GM21723 (cell line): ENCODE results near the gene ATP6V1G3.
"Not testable (repeated sequence)": the region's sequence is repeated elsewhere in the genome, so short reads cannot be mapped to it uniquely, and the experiment has no call there.

ENCODE experiments used
- ATAC-seq: cut with Tn5 transposase; IDR thresholded peaks from one replicate; pipeline ENCODE4 v1.9.1; 2021; ENCODE audit warnings: mild to moderate bottlenecking, moderate library complexity; ENCODE audit not compliant: unreplicated experiment

ATP6V1G3 gene

GRCh38 chr1:198543670-198544260, 3.3 kb upstream of the ATP6V1G3 start:
- ATAC-seq: peak; percentile 95

- ATAC-seq: no peak
These were observed 2.2 kb upstream of the ATP6V1G3 start for GRCh38 chr1:198542632-198543031.

GRCh38 chr1:198541737-198542136, 1.3 kb upstream of the ATP6V1G3 start:
- no peak for ATAC-seq

- ATAC-seq: no peak
These were observed 1.7 kb downstream of the ATP6V1G3 start for GRCh38 chr1:198538579-198539364.

- no peak for ATAC-seq
These were observed 4.8 kb downstream of the ATP6V1G3 start for GRCh38 chr1:198535631-198536030.

- ATAC-seq: no peak
These were observed 5.7 kb downstream of the ATP6V1G3 start for GRCh38 chr1:198534548-198535418.

GRCh38 chr1:198531891-198532290, 8.6 kb downstream of the ATP6V1G3 start:
- ATAC-seq: no peak

GRCh38 chr1:198530953-198531352, 9.5 kb downstream of the ATP6V1G3 start:
- ATAC-seq: no peak

GRCh38 chr1:198529414-198529813, 11.1 kb downstream of the ATP6V1G3 start:
- ATAC-seq: no peak

- ATAC-seq: no peak
These were observed 12.1 kb downstream of the ATP6V1G3 start for GRCh38 chr1:198528364-198528763.

GRCh38 chr1:198524556-198524955, 15.9 kb downstream of the ATP6V1G3 start:
- ATAC-seq: no peak

- not testable (repeated sequence) for ATAC-seq
These were observed 16.4 kb downstream of the ATP6V1G3 start for GRCh38 chr1:198524127-198524526.

GRCh38 chr1:198523182-198523950, 17.1 kb downstream of the ATP6V1G3 start:
- no peak for ATAC-seq

GRCh38 chr1:198520524-198521254, 19.8 kb downstream of the ATP6V1G3 start:
- ATAC-seq: peak; percentile 92

GRCh38 chr1:198519639-198520501, 20.6 kb downstream of the ATP6V1G3 start:
- ATAC-seq: no peak

GRCh38 chr1:198517623-198518199, 22.8 kb downstream of the ATP6V1G3 start:
- no peak for ATAC-seq

GRCh38 chr1:198500096-198500495, 40.4 kb downstream of the ATP6V1G3 start:
- no peak for ATAC-seq

GRCh38 chr1:198499588-198499987, 40.9 kb downstream of the ATP6V1G3 start:
- ATAC-seq: no peak

- ATAC-seq: no peak
These were observed 41.6 kb downstream of the ATP6V1G3 start for GRCh38 chr1:198498881-198499280.
